HG03060 (cell line): ENCODE measurements around the gene STUM.

ENCODE experiments used
- ATAC-seq: cut with Tn5 transposase; IDR thresholded peaks from one replicate; pipeline ENCODE4 v1.9.1; 2021; ENCODE audit warnings: low read depth, moderate number of reproducible peaks; ENCODE audit not compliant: unreplicated experiment

STUM gene

DNA sequence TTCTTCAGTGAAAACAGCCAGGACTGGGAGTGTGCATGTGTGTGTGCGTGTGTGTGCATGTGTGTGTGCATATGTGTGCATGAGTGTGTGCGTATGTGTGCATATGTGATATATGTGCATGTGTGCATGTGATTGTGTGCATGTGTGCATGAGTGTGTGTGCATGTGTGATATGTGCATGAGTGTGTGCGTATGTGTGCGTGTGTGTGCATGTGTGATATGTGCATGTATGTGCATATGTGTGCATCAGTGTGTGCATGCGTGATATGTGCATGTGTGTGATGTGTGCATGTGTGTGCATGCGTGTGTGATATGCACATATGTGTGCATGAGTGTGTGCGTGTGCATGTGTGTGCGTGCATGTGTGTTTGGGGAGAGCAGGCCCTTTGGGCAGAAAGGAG is 100.7 kb downstream of the STUM start:
- no peak for ATAC-seq

DNA sequence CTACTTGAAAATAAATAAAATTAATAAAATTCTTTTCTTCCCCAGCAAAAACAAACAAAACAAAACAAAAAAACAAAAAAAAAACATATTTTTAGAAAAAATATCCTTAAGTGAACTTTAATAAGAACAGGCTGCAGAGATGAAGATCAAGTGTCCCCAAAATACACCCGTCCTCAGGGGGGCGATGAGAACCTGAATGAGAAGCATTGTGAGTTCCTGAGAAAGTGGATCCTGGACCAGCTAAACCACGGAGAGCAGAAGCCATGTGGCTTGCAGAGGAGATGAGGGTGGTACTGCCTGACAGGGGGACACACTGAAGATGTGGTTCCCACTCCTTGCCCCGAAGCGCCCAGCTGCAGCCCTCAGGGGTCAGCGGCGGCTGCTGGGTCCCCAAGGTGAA is 101.2 kb downstream of the STUM start:
- no peak for ATAC-seq

DNA sequence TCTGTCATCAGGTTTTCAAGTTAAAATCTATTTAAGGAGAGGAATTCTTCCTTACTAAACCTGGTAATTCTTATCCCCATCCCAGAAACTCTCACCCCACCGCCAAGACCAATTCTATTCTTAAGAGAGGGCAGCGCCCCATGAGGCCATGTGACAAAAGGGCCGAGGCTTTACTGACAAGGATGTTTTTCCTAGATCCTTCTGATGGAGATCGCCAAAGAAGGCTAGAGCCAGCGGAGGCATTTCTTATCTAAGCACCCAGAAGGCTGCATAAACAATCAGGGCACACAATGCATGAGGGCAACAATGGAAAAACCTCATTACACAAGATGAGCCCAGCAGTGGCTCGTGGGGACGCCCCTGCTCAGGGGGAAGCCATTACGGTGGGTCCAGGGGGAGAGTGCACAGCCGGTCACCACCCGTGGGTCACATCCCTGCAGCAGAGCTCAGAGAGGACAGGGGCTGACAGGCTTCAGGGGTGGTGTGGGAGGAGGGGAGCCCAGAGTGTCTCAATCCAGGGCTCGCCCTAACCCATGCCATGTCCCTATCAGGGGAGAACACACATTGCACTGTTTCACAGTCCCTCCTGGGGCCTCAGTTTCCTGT is 101.8 kb downstream of the STUM start:
- no peak for ATAC-seq

GRCh38 chr1:226651041-226651731 is 102.6 kb downstream of the STUM start:
- no peak for ATAC-seq

DNA sequence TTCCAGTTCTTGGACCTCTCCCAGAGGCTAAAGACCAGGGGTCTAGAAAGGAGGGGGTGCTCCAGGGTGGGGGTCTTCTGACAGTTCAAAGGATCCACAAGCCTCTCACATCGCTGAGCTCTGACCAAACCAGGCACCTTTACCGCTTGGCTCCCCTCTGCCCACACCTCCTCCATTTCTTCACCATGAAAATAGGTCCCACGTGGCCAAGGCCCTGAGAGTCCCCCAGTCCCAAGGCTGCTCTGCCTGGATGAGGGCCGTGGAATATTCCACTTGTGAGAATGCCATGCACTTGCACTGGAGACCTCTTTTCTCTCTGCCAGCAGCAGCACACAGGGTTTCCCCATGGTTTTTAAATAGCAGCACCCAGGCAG is 103.2 kb downstream of the STUM start:
- ATAC-seq, result no peak

DNA sequence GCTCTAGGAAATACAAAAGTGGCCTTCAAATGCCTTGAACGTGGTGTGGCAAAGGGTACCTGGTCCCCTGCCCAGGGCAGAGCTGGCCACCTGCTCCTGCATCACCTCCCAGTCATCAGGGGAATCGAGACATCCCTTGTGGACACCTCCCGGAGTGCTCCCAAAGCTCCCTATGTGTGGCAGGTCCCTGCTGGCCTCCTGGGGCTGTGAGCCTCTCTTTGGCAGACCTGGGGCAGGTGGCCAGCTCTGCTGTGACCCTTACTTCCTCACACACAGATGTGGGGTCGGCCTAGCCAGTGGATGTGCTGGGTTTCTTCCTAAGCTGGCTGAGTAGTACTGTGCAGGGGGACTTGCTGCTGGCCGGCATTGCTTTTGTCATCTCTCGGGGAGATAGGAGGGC is 104.0 kb downstream of the STUM start:
- no peak for ATAC-seq

- ATAC-seq, result peak; percentile 88
Observed at GRCh38 chr1:226653311-226653921, 104.9 kb downstream of the STUM start.

GRCh38 chr1:226654046-226654667 is 105.6 kb downstream of the STUM start:
- no peak for ATAC-seq

DNA sequence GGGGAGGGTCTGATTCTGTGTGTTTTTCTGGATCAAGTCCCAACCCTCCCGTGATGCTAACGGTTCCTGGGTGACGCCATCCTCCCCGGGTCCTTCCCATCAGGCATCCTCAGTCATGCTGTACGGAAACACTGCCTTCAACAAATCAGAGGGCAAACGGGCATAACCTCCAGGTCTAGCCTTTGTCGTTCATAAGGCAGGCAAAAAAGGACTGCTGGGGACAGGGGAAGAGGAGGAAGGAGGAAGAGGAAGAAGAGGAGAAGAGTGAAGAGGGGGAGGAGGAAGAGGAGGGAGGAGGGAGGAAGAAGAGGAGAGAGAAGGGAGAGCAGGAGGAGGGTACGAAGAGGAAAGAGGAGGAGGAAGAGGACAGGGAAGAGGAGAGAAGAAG is 106.1 kb downstream of the STUM start:
- no peak for ATAC-seq

GRCh38 chr1:226655251-226656163 is 106.9 kb downstream of the STUM start:
- ATAC-seq, result no peak

GRCh38 chr1:226656201-226656600 is 107.6 kb downstream of the STUM start:
- ATAC-seq, result no peak

- ATAC-seq, result no peak
Observed at GRCh38 chr1:226656601-226657277, 108.2 kb downstream of the STUM start.

DNA sequence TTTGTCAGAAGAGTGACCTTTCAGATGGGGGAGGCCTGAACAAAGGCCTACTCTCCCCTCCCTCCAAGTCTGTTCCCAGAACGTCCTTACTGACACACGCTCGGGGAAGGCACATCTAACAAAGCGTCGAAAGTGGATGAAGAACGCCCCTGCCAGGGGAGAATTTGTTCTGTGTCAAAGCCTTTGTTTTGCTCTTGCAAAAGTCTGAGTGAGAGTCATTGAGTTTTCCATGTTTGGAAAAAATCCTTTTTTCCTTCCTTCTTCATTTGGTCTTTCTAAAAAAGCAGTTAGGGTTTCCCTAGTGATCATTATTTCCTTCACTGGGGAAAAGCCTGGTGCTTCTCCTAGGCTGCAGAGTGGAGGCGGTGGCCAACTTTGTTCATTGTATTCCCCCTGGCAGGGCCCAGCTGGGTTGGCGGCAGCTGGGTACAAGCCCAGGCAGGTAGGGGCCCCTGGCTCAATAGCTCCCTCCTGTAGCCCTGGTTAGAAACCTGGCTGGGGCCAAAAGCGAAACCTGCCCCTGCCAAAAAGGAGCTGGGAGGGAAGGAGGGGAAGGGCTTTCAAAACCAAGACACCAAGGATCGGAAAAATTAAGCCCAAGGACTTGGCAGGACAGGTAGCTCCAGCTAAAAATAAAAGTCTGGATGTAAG is 109.5 kb downstream of the STUM start:
- ATAC-seq, result no peak

- ATAC-seq, result no peak
Observed at GRCh38 chr1:226658546-226659125, 110.1 kb downstream of the STUM start.
